Body of pancreas (tissue), 4 donors: ENCODE data around the gene ENOSF1. TPM values are rescaled to one million over a fixed set of nuclear protein-coding genes. Genes with fewer than 3 reads are reported as not detected.

ENCODE experiments used
- ATAC-seq: fragments of 150-250 bp; one replicate; pipeline ENCODE4 v1.9.1; 2016
- DNase-seq, 4 donors: peaks; one replicate each; pipeline ENCODE4 v3.0.0-alpha.2; 2019
- H3K27ac ChIP-seq, 4 donors: fragments of 200-600 bp; sonication (generic); 1 replicate in 3 of 4; 2 replicates in 1 of 4; pipeline versions ENCODE4 v1.5.1 to v1.6.1; 2016 to 2019; ENCODE audit warnings: mild to moderate bottlenecking in 1 of 4, mixed read lengths in 1 of 4, moderate library complexity in 1 of 4
- H3K27me3 ChIP-seq, 2 donors: fragments of 200-600 bp; sonication (generic); one replicate each; pipeline ENCODE4 v1.6.0; 2016; ENCODE audit warnings: mild to moderate bottlenecking in 1 of 2
- H3K36me3 ChIP-seq, 2 donors: fragments of 200-600 bp; sonication (generic); replicated peaks in 1 of 2; 2 replicates each; pipeline ENCODE4 v1.5.1; 2016; ENCODE audit warnings: low read depth in 2 of 2; ENCODE audit not compliant: insufficient read depth in 1 of 2
- H3K4me1 ChIP-seq: fragments of 200-600 bp; sonication (generic); one replicate; pipeline ENCODE4 v1.6.0; 2016
- H3K4me3 ChIP-seq, 2 donors: fragments of 200-600 bp; sonication (generic); 1 replicate in 1 of 2; 2 replicates in 1 of 2; pipeline ENCODE4 v1.5.1; 2016 to 2019
- H3K9me3 ChIP-seq, 3 donors: fragments of 200-600 bp; sonication (generic); 1 replicate in 2 of 3; 2 replicates in 1 of 3; pipeline ENCODE4 v1.5.1; 2016
- CTCF ChIP-seq, 7 experiments: fragments of 450-650 bp in 4 of 7; fragments of 200-600 bp in 3 of 7; sonication (generic) in 3 of 7; IDR thresholded peaks; one replicate each; pipeline ENCODE4 v1.5.1; 2016 to 2019; ENCODE audit warnings: antibody characterized with exemption in 7 of 7
- POLR2A ChIP-seq, 3 donors: fragments of 450-650 bp; IDR thresholded peaks; one replicate each; pipeline ENCODE4 v1.6.1; 2016; ENCODE audit warnings: antibody characterized with exemption in 3 of 3, mild to moderate bottlenecking in 2 of 3
- WGBS, 2 donors: methylation state at CpG; one replicate each; pipeline ENCODE4 v1.1.5; 2017; 5-methylcytosine and 5-hydroxymethylcytosine counted together
- intact Hi-C: fragments of 100-400 bp; cut with DNase I; formaldehyde crosslinking; loops from one replicate; pipeline ENCODE4 v1.15.1; 2023
- total RNA-seq, 2 donors: library from RNA; depleted of rRNA; stranded (reverse); fragments of >200 nt; gene quantifications; one replicate each; pipeline ENCODE4 v1.1.0, GENCODE V29; 2016

ENOSF1 gene
- total RNA-seq, 2 donors from 2014 or later, result 59.7 to 62.3 TPM

DNA sequence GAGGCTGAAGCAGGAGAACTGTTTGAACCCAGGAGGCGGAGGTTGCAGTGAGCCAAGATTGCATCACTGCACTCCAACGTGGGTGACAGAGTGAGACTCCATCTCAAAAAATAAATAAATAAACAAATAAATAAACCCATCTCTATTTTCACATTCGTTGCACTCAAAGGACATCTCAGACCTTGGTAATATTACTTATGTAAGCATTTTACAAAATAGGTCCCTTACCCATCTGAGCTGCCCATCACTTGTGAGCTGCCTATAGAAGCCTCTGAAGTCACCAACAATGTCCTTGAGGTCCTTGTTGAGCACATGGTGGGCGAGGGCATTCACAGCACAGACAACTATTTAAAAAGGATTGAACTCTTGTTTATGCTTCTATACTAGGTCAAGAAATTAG is 15.4 kb downstream of the ENOSF1 start:
- H3K27ac ChIP-seq, result no peak overlapping the region
- ATAC-seq, result no peak
- intact Hi-C loops, result no loop called here
- no peaks in the 10 kb centered on the region for H3K27me3 ChIP-seq
- H3K9me3 ChIP-seq, result no peaks in the 10 kb centered on the region
- H3K4me3 ChIP-seq, result no peak overlapping the region
- DNase-seq, result no peak
- H3K36me3 ChIP-seq, result no peaks in the 10 kb centered on the region
- TF ChIP-seq POLR2A (IDR thresholded peaks at IDR 0.05), result no peak
- no peak for TF ChIP-seq CTCF (IDR thresholded peaks at IDR 0.05)
- WGBS, 2 donors, result 93 to 97% methylated on average over 4 of the region's 4 CpGs
- H3K4me1 ChIP-seq, result peaks cover 9% of the 10 kb centered on the region

- Histone ChIP-seq H3K9me3 (no peaks in the 10 kb centered on the region), H3K4me1 (peaks cover 9% of the 10 kb centered on the region), H3K27ac (no peak overlapping the region), H3K36me3 (peaks cover 0 to 4% of the 10 kb centered on the region in 2 donors), H3K4me3 (no peak overlapping the region), H3K27me3 (no peaks in the 10 kb centered on the region)
- 65 to 73% methylated on average over 8 of the region's 8 CpGs for WGBS, 2 donors
- DNase-seq (no peak), ATAC-seq (no peak)
- intact Hi-C loops, result no loop called here
- TF ChIP-seq CTCF (IDR thresholded peaks at IDR 0.05) (no peak), POLR2A (IDR thresholded peaks at IDR 0.05) (no peak)
Measured at GRCh38 chr18:693466-694187, 18.8 kb downstream of the ENOSF1 start.

DNA sequence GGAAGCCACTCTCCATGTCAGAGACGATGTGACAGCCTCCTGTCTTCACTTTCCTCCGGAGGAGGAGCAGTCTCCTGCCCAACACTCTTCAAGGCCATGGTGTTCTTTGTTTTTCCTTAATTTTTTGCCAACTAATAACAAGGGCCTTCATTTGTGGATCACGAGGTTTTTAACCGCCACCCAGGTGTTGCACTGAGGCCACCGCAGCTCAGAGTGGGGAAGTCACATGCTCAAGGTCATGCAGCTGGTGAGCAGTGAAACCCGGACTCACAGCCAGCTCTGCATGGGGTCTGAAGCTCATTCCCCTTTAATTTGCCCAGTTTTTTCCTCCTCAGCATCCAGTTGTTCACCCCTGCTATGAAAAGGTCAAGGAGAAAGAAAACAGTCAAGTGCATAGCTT is 19.6 kb downstream of the ENOSF1 start:
- Histone ChIP-seq H3K9me3 (no peaks in the 10 kb centered on the region), H3K4me1 (peaks cover 9% of the 10 kb centered on the region), H3K36me3 (peaks cover 0 to 4% of the 10 kb centered on the region in 2 donors), H3K27me3 (no peaks in the 10 kb centered on the region), H3K27ac (no peak overlapping the region), H3K4me3 (no peak overlapping the region)
- ATAC-seq, result peak; percentile 33
- peak in 3 of 4 donors; percentile 16 to 44 (median 17) for DNase-seq
- intact Hi-C loops, result no loop called here
- WGBS, 2 donors, result 49 to 56% methylated on average over 6 of the region's 6 CpGs
- TF ChIP-seq CTCF (IDR thresholded peaks at IDR 0.05) (no peak), POLR2A (IDR thresholded peaks at IDR 0.05) (no peak)

DNA sequence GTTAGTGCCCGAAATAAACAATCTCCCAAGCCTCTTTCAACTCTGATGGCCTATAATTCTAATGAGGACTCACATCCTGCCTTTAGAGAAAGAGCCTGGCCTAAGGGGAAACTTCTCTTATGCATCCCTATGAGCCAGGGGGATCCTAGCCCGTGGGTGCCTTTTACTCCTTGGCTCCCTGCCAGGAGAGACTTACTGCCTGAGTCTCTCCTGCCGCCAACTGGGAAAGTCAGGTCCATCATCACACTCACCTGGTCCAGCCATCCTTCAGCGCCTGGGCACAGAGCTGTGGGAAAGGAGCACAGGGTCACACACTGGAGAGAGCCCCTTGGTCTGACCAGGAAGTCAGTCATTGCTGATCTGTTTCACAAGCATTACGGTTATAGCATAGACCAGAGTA is 24.1 kb downstream of the ENOSF1 start:
- DNase-seq (no peak), ATAC-seq (no peak)
- TF ChIP-seq POLR2A (IDR thresholded peaks at IDR 0.05) (no peak), CTCF (IDR thresholded peaks at IDR 0.05) (no peak)
- H3K4me3 ChIP-seq, result no peak overlapping the region
- intact Hi-C loops, result no loop called here
- peaks cover 14% of the 10 kb centered on the region for H3K4me1 ChIP-seq
- WGBS, 2 donors, result 76 to 100% methylated on average over 1 to 5 of the region's 5 CpGs
- peaks cover 0 to 4% of the 10 kb centered on the region in 2 donors for H3K36me3 ChIP-seq
- no peaks in the 10 kb centered on the region for H3K27me3 ChIP-seq
- H3K27ac ChIP-seq, result no peak overlapping the region
- H3K9me3 ChIP-seq, result no peaks in the 10 kb centered on the region
